SU-DHL-6 (cell line): ENCODE results near the gene SERPINB6.

Experiments
- H2AFZ ChIP-seq: fragments of 200-600 bp; sonication (generic); 2 replicates; pipeline ENCODE4 v1.6.1; 2014; ENCODE audit warnings: low read depth, mild to moderate bottlenecking, moderate library complexity, mixed read lengths, antibody characterized with exemption, low read length; ENCODE audit not compliant: severe bottlenecking
- H3F3A ChIP-seq: fragments of 200-600 bp; shearing (Covaris generic); 2 replicates; pipeline ENCODE4 v1.6.0; 2016; ENCODE audit warnings: antibody characterized with exemption, mild to moderate bottlenecking; ENCODE audit not compliant: insufficient read depth
- H3K27ac ChIP-seq: fragments of 200-600 bp; sonication (generic); 2 replicates; pipeline ENCODE4 v1.5.1; 2016; ENCODE audit warnings: low read depth, mild to moderate bottlenecking, low read length, moderate library complexity, mixed read lengths
- H3K27me3 ChIP-seq: fragments of 200-600 bp; sonication (generic), shearing (Covaris generic); 2 replicates; pipeline ENCODE4 v1.6.0; 2014; ENCODE audit warnings: mild to moderate bottlenecking, low read length
- H3K36me3 ChIP-seq: fragments of 200-600 bp; sonication (generic); 2 replicates; pipeline ENCODE4 v1.6.1; 2014; ENCODE audit warnings: mild to moderate bottlenecking, low read length, mixed read lengths
- H3K4me2 ChIP-seq: fragments of 300-600, 200-600 bp; shearing (Covaris generic), sonication (generic); 2 replicates; pipeline ENCODE4 v1.6.0; 2014; ENCODE audit warnings: low read length, low read depth, mild to moderate bottlenecking; ENCODE audit not compliant: poor library complexity, severe bottlenecking
- H3K4me3 ChIP-seq: fragments of 200-600 bp; sonication (generic); 2 replicates; pipeline ENCODE4 v1.5.1; 2014; ENCODE audit warnings: antibody characterized with exemption, low read length, mild to moderate bottlenecking, mixed read lengths; ENCODE audit not compliant: insufficient read depth, poor library complexity, severe bottlenecking
- H3K79me2 ChIP-seq: fragments of 200-600 bp; sonication (generic); 2 replicates; pipeline ENCODE4 v1.6.1; 2014; ENCODE audit warnings: mild to moderate bottlenecking, low read length, moderate library complexity; ENCODE audit not compliant: insufficient read depth
- H3K9ac ChIP-seq: fragments of 200-600 bp; sonication (generic); 2 replicates; pipeline ENCODE4 v1.7.0; 2014; ENCODE audit warnings: mild to moderate bottlenecking, low read length
- H3K9me2 ChIP-seq: fragments of 200-600 bp; sonication (generic); replicated peaks from 2 replicates; pipeline ENCODE4 v1.6.1; 2014; ENCODE audit warnings: low read length; ENCODE audit not compliant: insufficient read depth
- H3K9me3 ChIP-seq: fragments of 200-600 bp; sonication (generic); 2 replicates; pipeline ENCODE4 v1.6.1; 2014; ENCODE audit warnings: low read length, mixed read lengths; ENCODE audit not compliant: insufficient read depth
- H4K20me1 ChIP-seq: fragments of 200-600 bp; sonication (generic); 2 replicates; pipeline ENCODE4 v1.6.1; 2014; ENCODE audit warnings: low read depth, mild to moderate bottlenecking, antibody characterized with exemption, low read length, moderate library complexity, mixed read lengths
- CTCF ChIP-seq: fragments of 200-600 bp; sonication (generic); IDR thresholded peaks from one replicate; pipeline ENCODE4 v1.5.1; 2017; ENCODE audit warnings: antibody characterized with exemption, mild to moderate bottlenecking, low read length, moderate library complexity; ENCODE audit not compliant: insufficient read depth, poor library complexity, severe bottlenecking
- EZH2phosphoT487 ChIP-seq: fragments of 200-600 bp; sonication (generic), shearing (Covaris generic); conservative IDR thresholded peaks from 2 replicates; pipeline ENCODE4 v1.6.1; 2018; ENCODE audit warnings: mild to moderate bottlenecking, antibody characterized with exemption, low read length, moderate library complexity, mixed read lengths

The SERPINB6 gene

GRCh38 chr6:2980465-2980855 lies 9.1 kb upstream of the SERPINB6 start:
- Histone ChIP-seq H4K20me1 (no peaks in the 10 kb centered on the region), H3K9me2 (no peaks in the 10 kb centered on the region), H3K9me3 (no peaks in the 10 kb centered on the region), H3K4me3 (no peak overlapping the region), H2AFZ (no peak overlapping the region), H3K36me3 (no peaks in the 10 kb centered on the region), H3F3A (no peaks in the 10 kb centered on the region), H3K79me2 (no peaks in the 10 kb centered on the region), H3K4me2 (no peak overlapping the region), H3K9ac (no peak overlapping the region), H3K27ac (no peak overlapping the region), H3K27me3 (no peaks in the 10 kb centered on the region)
- no peak for TF ChIP-seq EZH2phosphoT487
- TF ChIP-seq CTCF = no peak

- H3K27me3 ChIP-seq = no peaks in the 10 kb centered on the region
- H3F3A ChIP-seq = no peaks in the 10 kb centered on the region
- no peak overlapping the region for H2AFZ ChIP-seq
- no peak overlapping the region for H3K27ac ChIP-seq
- no peaks in the 10 kb centered on the region for H3K79me2 ChIP-seq
- H4K20me1 ChIP-seq = no peaks in the 10 kb centered on the region
- TF ChIP-seq CTCF = no peak
- TF ChIP-seq EZH2phosphoT487 = no peak
- no peaks in the 10 kb centered on the region for H3K36me3 ChIP-seq
- no peak overlapping the region for H3K4me2 ChIP-seq
- H3K9ac ChIP-seq = no peak overlapping the region
- no peak overlapping the region for H3K4me3 ChIP-seq
- H3K9me2 ChIP-seq = no peaks in the 10 kb centered on the region
- no peaks in the 10 kb centered on the region for H3K9me3 ChIP-seq
These were observed 8.6 kb upstream of the SERPINB6 start for GRCh38 chr6:2979819-2980464.

GRCh38 chr6:2978923-2979322 lies 7.6 kb upstream of the SERPINB6 start:
- TF ChIP-seq EZH2phosphoT487 (no peak), CTCF (no peak)
- H3K27ac ChIP-seq = no peak overlapping the region
- no peaks in the 10 kb centered on the region for H4K20me1 ChIP-seq
- H3K36me3 ChIP-seq = no peaks in the 10 kb centered on the region
- H3K9me2 ChIP-seq = no peaks in the 10 kb centered on the region
- H3K9me3 ChIP-seq = no peaks in the 10 kb centered on the region
- H3K9ac ChIP-seq = no peak overlapping the region
- no peaks in the 10 kb centered on the region for H3K27me3 ChIP-seq
- no peaks in the 10 kb centered on the region for H3F3A ChIP-seq
- H3K79me2 ChIP-seq = no peaks in the 10 kb centered on the region
- H3K4me3 ChIP-seq = no peak overlapping the region
- no peak overlapping the region for H2AFZ ChIP-seq
- no peak overlapping the region for H3K4me2 ChIP-seq
